ENCODE measurements around the gene RPUSD1. TPM values are rescaled to one million over a fixed set of nuclear protein-coding genes. Genes with fewer than 3 reads are reported as not detected.
"Not testable (repeated sequence)": the region's sequence is repeated elsewhere in the genome, so short reads cannot be mapped to it uniquely, and the experiment has no call there.

Gene RPUSD1
- total RNA-seq, 1 donor from 2014 or later, result 23.0 TPM

DNA sequence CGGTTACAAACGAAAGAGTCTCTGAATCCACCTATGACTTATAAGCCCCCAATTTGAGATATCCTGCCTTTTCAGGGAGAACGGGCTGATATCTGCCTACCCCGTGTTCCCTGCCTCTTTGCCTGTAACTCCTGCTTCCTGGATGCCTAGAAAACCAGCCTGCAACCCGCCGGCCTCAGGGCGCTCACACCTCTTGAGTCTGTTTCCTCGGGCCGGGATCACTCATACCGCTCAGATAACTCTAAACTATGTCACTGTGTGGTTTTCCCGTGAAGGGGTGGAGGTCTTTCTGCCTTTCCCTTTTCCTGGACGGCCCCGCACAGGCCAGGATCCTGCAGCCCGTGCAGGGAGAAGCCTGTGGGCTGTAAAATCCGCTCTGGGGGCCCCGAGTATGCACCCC is 10.4 kb downstream of the RPUSD1 start:
- DNase-seq (ENCODE audit: low spot score in 2 of 2, unreplicated experiment in 2 of 2), result no peak
- H3K27ac Mint-ChIP-seq, result no peak overlapping the region
- H3K9me3 Mint-ChIP-seq, result no peaks in the 10 kb centered on the region
- TF ChIP-seq, protein P1, sequence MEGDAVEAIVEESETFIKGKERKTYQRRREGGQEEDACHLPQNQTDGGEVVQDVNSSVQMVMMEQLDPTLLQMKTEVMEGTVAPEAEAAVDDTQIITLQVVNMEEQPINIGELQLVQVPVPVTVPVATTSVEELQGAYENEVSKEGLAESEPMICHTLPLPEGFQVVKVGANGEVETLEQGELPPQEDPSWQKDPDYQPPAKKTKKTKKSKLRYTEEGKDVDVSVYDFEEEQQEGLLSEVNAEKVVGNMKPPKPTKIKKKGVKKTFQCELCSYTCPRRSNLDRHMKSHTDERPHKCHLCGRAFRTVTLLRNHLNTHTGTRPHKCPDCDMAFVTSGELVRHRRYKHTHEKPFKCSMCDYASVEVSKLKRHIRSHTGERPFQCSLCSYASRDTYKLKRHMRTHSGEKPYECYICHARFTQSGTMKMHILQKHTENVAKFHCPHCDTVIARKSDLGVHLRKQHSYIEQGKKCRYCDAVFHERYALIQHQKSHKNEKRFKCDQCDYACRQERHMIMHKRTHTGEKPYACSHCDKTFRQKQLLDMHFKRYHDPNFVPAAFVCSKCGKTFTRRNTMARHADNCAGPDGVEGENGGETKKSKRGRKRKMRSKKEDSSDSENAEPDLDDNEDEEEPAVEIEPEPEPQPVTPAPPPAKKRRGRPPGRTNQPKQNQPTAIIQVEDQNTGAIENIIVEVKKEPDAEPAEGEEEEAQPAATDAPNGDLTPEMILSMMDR (IDR thresholded peaks at IDR 0.05; ENCODE audit: unreplicated experiment), result no peak
- H3K4me1 Mint-ChIP-seq, result peaks cover 4% of the 10 kb centered on the region
- peaks cover 12% of the 10 kb centered on the region for H3K27me3 Mint-ChIP-seq (ENCODE audit: low read depth)
- no peaks in the 10 kb centered on the region for H3K36me3 Mint-ChIP-seq
- H3K4me3 Mint-ChIP-seq, result no peak overlapping the region

DNA sequence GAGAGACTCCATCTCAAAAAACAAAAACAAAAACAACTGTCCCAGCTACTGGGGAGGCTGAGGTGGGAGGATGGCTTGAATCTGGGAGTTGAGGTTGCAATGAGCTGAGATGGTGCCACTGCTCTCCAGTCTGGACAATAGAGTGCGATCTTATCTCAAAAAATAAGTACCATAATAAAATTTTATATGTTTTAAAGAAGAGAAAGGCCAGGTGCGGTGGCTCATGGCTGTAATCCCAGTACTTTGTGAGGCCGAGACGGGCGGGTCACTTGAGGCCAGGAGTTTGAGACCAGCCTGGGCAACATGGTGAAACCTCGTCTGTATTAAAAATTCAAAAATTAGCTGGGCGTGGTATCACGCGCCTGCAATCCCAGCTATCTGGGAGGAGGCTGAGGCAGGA is 11.4 kb downstream of the RPUSD1 start:
- Mint-ChIP-seq H3K4me3 (no peak overlapping the region), H3K36me3 (no peaks in the 10 kb centered on the region), H3K27me3 (ENCODE audit: low read depth) (peaks cover 12% of the 10 kb centered on the region), H3K4me1 (peaks cover 4% of the 10 kb centered on the region), H3K27ac (no peak overlapping the region), H3K9me3 (no peaks in the 10 kb centered on the region)
- TF ChIP-seq, protein P1 (IDR thresholded peaks at IDR 0.05; ENCODE audit: unreplicated experiment), result no peak
- DNase-seq (ENCODE audit: low spot score in 2 of 2, unreplicated experiment in 2 of 2), result no peak

GRCh38 chr16:776298-776697 is 11.9 kb downstream of the RPUSD1 start:
- not testable (repeated sequence) for H3K9me3 Mint-ChIP-seq; H3K4me3 Mint-ChIP-seq; H3K4me1 Mint-ChIP-seq; H3K36me3 Mint-ChIP-seq; H3K27ac Mint-ChIP-seq; DNase-seq (ENCODE audit: low spot score in 2 of 2, unreplicated experiment in 2 of 2)
- peaks cover 12% of the 10 kb centered on the region for H3K27me3 Mint-ChIP-seq (ENCODE audit: low read depth)

DNA sequence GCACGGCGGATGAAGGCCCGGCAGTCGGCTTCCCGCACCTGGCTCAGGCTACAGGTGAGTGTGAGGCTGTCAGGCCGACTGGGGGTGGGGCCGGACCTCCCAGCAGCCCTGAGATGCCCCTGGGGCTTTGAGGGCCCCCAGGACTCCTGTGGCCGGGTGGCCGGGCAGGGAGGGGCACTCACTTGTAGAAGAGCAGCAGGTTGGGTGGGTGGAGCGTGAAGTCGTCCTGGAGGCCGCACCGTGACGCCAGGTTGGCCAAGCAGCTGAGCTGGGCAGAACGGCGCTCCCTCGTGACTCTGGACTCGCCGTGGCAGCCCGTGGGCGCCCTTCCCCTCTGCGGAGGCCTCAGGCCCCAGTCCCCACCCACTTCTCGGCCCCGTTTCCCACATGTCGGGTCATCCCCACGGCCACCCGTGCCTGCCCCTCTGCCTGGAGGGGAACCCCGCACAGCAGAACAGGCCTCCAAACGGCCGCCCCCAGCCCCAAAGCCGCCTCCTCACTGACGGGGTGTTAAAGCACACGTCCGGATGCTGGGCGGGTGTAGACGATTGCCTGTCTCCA is 12.9 kb downstream of the RPUSD1 start:
- peaks cover 4% of the 10 kb centered on the region for H3K4me1 Mint-ChIP-seq
- peaks cover 7% of the 10 kb centered on the region for H3K27me3 Mint-ChIP-seq (ENCODE audit: low read depth)
- DNase-seq (ENCODE audit: low spot score in 2 of 2, unreplicated experiment in 2 of 2), result no peak
- no peaks in the 10 kb centered on the region for H3K36me3 Mint-ChIP-seq
- H3K4me3 Mint-ChIP-seq, result no peak overlapping the region
- TF ChIP-seq, protein P1 (IDR thresholded peaks at IDR 0.05; ENCODE audit: unreplicated experiment), result no peak
- H3K27ac Mint-ChIP-seq, result no peak overlapping the region
- H3K9me3 Mint-ChIP-seq, result no peaks in the 10 kb centered on the region

- no peaks in the 10 kb centered on the region for H3K9me3 Mint-ChIP-seq
- peaks cover 6% of the 10 kb centered on the region for H3K27me3 Mint-ChIP-seq (ENCODE audit: low read depth)
- TF ChIP-seq, protein P1 (IDR thresholded peaks at IDR 0.05; ENCODE audit: unreplicated experiment), result no peak
- peaks cover 4% of the 10 kb centered on the region for H3K4me1 Mint-ChIP-seq
- H3K36me3 Mint-ChIP-seq, result no peaks in the 10 kb centered on the region
- no peak overlapping the region for H3K4me3 Mint-ChIP-seq
- DNase-seq (ENCODE audit: low spot score in 2 of 2, unreplicated experiment in 2 of 2), result no peak
- no peak overlapping the region for H3K27ac Mint-ChIP-seq
These were observed 13.8 kb downstream of the RPUSD1 start for GRCh38 chr16:774086-775001.

DNA sequence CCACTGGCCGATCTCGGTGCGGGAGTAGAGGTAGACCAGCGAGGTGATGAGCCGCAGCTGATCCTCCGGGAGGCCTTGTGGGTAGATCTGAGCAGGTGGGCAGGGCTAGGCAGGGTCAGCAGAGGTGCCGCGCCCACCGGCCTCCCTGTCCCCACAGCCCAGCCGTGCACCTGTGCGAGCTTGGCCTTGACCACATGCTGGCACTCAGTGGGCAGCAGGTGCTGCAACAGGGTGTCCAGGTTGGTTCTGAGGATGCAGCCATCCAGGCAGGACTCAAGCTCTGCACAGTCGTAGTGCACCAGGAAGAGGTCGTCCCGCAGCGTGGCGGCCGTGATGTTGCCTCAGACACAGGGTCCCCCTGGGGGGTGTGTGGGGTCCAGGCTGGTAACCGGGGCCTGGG is 15.2 kb downstream of the RPUSD1 start:
- TF ChIP-seq, protein P1 (IDR thresholded peaks at IDR 0.05; ENCODE audit: unreplicated experiment), result no peak
- no peak overlapping the region for H3K4me3 Mint-ChIP-seq
- H3K9me3 Mint-ChIP-seq, result no peaks in the 10 kb centered on the region
- no peak for DNase-seq (ENCODE audit: low spot score in 2 of 2, unreplicated experiment in 2 of 2)
- no peaks in the 10 kb centered on the region for H3K36me3 Mint-ChIP-seq
- H3K27me3 Mint-ChIP-seq (ENCODE audit: low read depth), result peaks cover 5% of the 10 kb centered on the region
- H3K27ac Mint-ChIP-seq, result no peak overlapping the region
- peaks cover 4% of the 10 kb centered on the region for H3K4me1 Mint-ChIP-seq

Measured in mesothelial cell of epicardium (in vitro differentiated cells).